ENCODE measurements around the gene LHFPL2.
"Not testable (repeated sequence)": the region's sequence is repeated elsewhere in the genome, so short reads cannot be mapped to it uniquely, and the experiment has no call there.

LHFPL2 gene

DNA sequence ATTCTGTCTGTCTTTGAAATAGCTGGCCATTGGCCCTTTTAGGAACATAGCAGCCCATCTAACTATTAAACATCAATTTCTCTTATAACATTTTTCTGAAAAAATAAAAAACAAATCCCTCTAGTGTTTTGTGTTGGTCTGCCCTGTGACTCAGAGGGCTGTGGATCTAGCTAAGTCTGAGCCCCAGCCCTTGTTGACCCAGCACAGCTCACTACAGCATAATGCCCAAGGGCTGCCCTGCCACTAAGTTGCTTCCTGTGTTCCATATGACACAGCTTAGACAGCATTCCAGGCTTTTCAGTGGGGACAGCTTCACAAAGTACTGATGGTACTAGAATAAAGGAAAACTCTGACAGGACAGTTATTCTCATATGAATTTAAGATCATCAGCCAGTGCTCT, 152.2 kb downstream of the LHFPL2 start:
- DNase-seq, result no peak

DNA sequence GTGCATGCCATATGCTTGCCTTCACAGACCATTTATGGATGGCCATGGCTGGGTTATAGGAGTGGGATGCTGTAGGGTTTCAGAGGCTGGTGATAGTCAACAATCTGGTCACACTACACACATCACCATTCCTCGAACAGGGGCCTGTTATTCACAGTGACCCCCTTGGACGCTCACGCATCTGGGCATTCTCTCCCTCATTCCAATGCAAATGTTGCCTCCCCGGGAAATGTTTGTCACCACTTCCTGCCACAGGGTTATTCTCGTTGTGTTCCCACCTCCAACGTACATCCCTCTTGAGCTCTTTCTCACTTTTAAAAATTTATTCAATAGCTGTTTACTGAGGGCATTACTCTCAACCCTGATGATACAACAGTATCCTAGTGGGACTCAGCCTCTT, 152.8 kb downstream of the LHFPL2 start:
- DNase-seq, result no peak

DNA sequence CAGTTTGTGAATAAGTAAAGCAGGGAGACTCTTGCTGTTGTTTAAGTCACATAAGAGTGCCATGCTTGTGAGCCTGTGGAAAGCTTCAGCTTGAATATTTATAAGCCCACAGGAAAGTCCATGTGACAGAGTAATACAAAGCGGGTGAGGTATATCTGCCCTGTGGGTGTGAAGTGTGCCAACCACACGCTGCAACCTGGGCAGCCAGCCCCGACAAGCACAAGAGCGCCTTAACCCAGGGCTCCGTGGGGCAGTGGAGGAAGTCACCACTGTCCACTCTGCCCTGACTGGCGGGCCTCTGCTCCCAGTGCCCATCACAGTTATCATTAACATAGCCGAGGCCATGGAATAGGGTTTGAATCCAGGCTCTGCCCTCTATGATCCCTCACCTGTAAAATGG, 155.9 kb downstream of the LHFPL2 start:
- no peak for DNase-seq

DNA sequence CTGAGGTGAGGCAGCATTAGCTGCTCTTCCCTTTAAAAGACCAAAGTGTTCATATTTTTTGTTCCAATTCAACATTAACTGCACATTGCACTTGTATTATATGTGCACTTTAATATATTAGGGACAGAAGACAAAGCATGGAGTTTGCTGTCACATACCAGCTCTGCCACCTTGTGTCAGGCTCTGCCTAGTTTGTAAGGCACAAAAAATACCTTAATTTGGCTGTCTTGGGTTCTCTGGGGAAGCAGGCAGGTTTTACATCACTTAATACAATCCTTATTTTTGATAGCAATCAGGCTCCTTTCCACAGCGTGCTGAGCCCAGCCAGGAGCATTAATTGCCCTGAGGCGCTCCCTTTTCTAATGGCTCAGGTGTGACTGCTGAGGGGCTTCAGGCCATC, 156.3 kb downstream of the LHFPL2 start:
- DNase-seq, result no peak

DNA sequence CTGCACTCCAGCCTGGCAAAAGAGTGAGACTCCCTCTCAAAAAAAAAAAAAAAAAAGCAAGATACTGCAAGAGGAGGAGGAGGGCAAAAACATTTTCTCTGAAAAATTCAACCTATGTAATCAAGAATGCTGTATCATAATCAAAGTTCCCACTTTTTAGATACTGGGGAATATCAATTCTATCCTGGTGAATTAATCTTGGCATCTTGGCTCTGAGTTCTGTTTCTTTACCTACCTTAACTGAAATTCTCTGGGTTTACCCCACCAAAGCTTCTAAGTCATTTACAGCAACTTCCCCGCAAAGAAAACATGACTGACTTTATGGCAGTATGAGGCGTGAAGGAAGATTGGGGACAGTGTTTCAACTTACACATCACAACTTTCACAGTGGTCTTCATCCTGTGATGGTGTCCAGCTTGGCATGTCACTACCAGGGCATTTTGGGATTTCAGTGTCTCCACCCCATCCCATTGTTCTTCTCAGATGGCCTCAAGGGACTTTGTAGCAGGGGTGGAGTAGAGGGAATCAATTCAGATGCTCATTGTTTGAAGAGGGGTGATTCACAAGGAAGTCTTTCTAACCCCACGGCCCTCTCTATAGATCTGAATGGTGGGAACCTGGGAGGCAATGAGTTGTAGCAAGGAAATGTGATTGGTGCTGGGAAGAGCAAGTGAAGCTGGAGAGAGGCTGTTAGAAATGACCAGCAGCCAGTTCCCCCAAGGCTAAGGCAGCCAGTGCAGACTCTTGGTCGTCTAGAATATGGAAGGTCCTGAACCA, 157.7 kb downstream of the LHFPL2 start:
- no peak for DNase-seq

DNA sequence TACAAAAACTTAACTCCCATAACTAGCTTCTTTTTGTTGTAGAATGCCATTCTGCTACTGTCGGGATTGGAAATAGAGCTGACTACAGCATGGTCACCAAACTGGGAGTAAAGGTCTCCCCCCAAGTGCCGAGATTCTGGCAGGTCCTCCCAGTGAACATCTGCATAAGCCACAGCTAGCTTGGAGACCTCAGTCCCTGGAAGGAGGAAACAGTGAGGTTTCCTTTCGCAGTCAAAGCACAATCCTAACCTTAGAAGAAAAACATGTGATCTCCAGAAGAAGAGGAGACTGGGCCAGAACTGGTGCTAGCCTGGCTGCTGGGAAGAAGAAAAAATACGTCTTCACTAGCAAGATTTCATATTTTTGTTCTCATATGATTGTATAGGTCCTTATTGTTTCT, 160.7 kb downstream of the LHFPL2 start:
- DNase-seq, result no peak

DNA sequence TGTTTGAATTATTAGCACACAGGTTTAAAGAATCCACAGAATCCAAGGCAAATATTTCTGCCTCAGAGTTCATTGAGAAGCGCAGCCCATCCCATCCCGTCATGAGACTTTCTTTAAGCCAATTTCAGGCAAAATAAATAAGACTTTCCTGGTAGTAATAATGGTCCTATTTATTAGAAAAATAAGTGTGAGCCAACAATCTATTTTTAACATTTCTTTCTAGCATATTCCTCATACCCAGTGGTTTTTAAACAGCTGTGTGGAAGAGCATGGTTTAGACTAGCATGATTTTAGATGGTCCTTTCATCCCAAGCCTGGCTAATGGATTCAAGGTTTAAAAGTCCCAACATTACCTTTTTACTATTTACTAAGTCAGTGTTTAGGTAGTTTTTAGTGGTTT, 162.4 kb downstream of the LHFPL2 start:
- no peak for DNase-seq

DNA sequence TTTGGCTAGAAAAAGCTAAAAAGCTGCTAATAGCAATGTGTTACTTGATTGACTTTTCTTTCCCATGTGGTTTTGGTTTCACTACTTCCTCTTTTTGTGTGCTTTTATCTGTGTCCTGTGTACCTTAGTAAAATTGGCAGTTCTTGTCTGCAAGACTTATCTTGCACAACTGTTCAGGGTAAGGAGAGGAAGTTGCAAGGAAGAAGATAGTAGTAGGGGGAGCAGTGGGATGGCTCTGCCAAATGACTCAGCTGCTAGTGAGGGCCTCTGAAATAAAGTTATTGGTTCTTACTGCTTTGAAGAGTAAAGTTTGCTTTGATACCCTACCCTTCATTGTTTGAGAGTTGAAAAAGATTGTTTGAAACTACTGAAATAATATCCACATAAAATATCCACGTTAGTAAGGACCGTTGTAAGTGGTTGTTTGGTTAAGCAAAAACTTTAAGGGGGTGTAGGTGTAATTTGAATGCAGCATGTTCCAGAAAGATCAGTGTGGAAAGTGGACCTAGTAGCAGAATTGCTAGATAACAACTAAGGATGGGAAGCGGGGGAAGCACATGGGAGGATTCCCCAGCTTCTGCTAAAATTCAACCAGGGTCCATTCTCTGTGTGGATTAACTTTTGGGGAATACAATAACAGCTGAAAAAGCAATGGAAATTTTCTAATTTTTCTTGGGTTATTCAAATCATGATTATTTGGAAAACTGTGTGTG, 164.6 kb downstream of the LHFPL2 start:
- no peak for DNase-seq

DNA sequence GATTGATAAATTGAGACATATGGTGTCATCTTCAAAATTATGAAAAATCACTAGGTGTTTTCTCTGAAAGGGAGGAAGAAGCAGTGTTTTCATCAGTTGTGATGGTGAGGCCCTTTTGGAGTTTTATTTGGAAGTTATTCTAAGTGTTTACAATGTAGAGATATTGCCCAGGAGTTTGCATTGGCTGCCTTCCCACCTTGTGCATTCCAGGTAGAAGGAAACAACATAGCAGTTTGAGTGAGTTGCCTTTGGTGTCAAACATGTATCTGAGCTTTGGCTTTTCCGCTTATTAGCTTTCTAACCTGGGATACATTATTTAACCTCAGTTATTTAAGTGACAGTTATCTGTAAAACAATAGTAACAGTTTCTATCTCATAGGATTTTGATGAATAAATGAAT, 165.6 kb downstream of the LHFPL2 start:
- no peak for DNase-seq

DNA sequence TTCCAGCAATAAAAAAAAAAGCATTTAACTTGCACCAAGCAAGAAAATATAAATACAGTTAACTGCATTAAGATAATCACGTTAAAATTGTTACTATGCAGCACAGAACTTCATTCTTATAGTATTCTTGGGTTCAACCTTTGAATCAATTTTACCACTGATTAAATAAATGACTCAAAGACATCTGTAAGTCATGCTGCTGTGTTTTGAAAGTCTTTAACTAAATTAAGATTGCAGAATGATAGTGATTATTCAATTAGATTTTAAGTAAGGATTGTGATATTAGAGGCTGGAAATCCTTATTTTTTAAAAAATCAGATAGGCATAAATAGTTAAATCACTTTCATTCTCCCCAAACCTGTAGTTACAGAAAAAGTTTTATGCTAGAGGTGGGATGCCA, 171.8 kb downstream of the LHFPL2 start:
- DNase-seq, result no peak

DNA sequence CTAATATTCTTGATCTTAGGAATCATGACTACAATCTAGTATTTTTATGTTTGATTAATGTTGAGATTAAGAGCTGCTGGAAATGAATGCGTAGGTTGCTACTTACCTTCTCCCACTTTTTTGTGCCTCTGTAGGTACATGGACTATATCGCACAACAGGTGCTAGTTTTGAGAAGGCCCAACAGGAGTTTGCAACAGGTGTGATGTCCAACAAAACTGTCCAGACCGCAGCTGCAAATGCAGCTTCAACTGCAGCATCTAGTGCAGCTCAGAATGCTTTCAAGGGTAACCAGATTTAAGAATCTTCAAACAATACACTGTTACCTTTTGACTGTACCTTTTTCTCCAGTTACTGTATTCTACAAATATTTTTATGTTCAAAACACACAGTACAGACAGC, 173.2 kb downstream of the LHFPL2 start:
- DNase-seq, result no peak

DNA sequence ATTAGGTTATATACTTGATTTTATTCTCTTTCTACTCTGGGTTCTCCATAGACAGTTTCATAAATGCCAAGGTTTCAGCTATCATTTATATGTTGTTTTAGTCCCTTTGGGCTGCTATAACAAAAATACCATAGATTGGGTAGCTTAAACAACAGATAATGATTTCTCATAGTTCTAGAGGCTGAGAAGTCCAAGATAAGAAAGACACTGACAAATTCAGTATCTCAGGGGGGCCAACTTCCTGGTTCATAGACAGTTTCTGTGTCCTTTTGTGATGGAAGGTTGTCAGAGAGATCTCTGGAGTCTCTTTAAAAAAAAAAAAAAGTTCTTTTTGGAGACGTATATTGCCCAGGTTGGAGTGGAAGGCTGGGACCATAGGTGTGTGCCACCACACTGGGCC, 174.8 kb downstream of the LHFPL2 start:
- no peak for DNase-seq

DNA sequence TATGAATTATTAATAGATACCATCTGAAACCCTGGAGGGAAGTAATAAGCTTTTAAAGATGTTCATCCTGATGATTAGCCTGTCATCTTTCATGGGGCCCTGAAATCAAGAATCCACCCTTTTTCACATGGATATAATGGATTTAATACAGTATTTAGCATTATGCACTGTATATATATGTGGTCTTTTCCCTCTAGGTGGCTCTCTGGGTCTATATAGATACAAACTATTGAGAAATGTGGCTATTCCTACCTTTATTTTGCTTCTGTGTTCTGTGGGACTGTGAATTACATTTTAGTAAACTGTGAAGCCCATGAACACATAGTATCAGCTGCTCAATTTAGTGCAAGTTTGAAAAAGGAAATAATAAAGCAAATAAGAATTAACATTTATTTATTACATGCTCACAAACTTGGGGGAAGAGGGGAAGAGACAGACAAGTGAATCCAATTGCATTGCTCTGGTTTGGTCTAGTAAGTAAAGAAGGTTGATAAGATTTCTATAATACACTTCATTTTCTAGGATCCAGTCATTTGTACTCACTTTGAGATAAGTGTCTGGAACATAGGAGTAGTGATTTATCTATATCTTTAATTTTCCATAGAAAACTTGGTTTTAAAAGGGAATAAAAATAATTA, 176.0 kb downstream of the LHFPL2 start:
- DNase-seq, result no peak

DNA sequence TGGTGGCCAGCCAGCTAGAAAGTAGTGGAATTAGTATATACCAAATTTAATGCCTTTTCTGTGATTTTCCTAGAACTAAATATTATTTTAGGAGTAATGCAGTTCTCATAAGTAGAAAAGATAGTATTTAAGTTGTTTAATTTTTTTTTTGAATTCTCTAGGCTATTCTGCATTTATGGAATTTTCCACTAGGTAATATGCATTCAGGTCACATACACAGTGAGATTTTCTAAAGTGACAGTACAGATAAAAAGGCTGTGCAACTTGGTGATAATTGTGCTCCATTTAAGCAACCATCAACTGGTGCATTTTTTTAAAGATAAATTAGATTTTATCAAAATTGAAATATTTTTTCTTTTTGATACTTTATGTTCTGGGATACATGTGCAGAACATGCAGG, 176.7 kb downstream of the LHFPL2 start:
- no peak for DNase-seq

DNA sequence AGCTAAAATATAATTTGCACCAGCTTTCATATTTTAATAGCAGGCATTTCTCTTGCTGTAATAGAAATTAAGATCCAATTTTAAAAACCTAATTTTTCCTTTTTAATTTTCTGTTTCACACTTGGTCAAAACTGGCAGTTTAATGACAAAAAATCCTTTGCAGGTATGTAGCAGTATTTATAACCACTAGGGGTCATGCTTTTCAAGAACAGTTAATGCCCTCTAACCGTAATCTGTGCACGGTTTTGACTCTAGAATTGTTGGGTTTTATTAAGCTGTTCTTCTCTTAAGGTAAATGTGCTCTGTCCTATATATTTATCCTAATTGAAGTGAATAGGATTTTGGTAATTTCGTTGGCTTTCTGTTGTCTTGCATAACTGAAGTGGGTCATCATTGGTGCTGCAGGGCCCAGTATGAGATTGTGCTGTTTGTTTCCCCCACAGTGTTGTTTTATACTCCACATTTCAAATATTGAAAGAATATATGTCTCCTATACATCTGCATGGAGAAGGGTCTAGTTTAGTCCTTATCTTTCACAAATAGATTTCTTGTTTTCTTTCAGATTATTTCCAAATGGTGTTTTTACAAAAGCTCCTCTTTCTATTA, 180.7 kb downstream of the LHFPL2 start:
- no peak for DNase-seq

DNA sequence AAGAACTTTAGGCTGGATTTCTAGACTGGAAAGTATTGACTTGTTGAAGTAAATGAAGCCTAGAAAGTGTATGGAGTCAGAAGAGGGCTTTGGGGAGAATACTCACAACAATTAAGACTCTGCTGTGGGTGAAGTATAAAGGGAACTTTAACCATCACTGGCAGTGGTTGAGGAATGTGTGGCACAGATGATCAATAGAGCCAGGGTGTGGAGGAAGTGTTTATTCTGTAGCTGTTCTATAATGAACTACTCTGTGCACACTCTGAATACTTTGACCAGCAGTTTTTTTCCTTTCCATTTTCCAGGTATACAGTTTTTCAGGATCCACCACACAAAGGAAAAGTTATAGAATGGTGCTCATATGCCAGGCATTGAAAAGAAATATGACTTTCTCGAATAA, 181.4 kb downstream of the LHFPL2 start:
- no peak for DNase-seq

DNA sequence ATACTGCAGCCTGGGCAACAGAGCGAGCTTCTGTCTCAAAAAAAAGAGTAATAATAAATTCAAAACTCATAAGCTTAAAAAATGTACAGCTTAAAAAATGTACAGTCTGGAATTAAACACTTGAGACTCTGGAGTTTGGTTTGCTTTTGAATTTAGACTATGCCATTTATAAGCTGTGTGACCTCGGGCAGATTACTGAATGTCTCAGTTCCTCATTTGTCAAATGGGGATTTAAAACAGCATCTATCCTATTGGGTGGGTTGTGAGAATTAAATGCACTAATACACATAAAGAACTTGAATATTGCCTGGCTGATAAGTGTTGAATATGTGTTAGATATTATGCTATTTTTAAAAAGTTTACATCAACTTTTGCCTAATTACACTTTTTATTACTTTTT, 189.7 kb downstream of the LHFPL2 start:
- DNase-seq, result no peak

DNA sequence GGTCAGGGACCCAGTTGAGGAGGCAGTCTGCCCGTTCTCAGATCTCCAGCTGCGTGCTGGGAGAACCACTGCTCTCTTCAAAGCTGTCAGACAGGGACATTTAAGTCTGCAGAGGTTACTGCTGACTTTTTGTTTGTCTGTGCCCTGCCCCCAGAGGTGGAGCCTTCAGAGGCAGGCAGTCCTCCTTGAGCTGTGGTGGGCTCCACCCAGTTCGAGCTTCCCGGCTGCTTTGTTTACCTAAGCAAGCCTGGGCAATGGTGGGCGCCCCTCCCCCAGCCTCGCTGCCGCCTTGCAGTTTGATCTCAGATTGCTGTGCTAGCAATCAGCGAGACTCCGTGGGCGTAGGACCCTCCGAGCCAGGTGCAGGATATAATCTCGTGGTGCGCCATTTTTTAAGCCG, 191.1 kb downstream of the LHFPL2 start:
- not testable (repeated sequence) for DNase-seq

DNA sequence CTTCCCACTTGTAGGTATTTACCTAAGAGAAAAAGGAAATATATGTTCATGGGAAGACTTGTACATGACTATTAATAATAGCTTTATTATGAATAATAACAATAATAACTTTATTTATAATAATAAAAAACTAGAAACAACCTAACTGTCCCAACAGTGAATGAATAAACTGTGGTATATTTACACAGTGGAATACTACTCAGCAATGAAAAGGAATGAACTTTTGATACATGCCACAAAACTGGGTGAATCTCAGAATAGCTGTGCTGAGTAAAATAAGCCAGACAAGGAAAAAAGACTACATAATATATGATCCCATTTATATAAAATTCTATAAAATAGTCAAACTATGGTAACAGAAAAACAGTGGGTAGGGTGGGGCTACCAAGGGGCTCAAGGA, 199.5 kb downstream of the LHFPL2 start:
- no peak for DNase-seq

DNA sequence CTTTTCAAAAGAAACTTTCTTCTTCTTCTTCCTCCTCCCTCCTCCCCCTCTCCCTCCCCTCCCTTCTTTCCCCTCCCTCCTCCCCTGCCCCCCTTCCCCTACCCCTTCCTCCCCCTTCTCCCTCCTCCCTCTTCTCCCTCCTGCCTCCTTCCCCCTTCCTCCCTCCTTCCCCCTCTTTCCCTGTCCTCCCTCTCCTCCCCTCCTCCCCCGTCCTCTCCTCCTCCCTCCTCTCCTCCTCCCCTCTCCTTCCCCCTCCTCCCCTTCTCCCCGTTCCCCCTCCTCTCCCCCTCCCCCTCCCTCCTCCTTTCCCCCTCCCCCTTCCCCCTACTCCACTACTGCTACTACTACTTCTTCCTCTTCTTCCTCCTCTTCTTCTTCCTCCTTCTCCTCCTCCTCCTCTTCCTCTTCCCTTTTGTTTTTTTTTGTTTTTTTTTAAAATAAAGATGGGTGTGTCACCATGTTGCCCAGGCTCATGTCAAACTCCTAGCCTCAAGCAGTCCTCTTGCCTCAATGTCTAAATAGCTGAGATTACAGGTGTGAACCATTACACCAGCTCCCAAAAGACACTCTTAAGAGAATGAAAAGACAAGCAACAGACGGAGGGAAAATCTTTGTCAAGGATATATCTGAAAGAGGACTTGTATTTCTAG, 200.7 kb downstream of the LHFPL2 start:
- no peak for DNase-seq
